Liver (tissue), 3 donors: ENCODE results near the gene RAMP3.

Experiments used
- EGR1 ChIP-seq, 2 donors: IDR thresholded peaks; 2 replicates each; pipeline ENCODE4 v1.6.1; 2016 to 2018; ENCODE audit warnings: antibody characterized with exemption in 2 of 2, low read depth in 2 of 2
- FOXA1 ChIP-seq: IDR thresholded peaks from 2 replicates; pipeline ENCODE4 v1.6.1; 2016; ENCODE audit warnings: antibody characterized with exemption
- HNF4G ChIP-seq: IDR thresholded peaks from 2 replicates; pipeline ENCODE4 v1.6.1; 2016; ENCODE audit warnings: antibody characterized with exemption
- JUND ChIP-seq, 2 donors: IDR thresholded peaks; 2 replicates each; pipeline ENCODE4 v1.6.1; 2016; ENCODE audit warnings: antibody characterized with exemption in 2 of 2
- RAD21 ChIP-seq, 2 donors: IDR thresholded peaks; 2 replicates each; pipeline ENCODE4 v1.6.1; 2016; ENCODE audit warnings: antibody characterized with exemption in 2 of 2, mild to moderate bottlenecking in 2 of 2
- RXRA ChIP-seq, 2 donors: IDR thresholded peaks; 2 replicates each; pipeline ENCODE4 v1.6.1; 2017 to 2018; ENCODE audit warnings: antibody characterized with exemption in 2 of 2, mild to moderate bottlenecking in 1 of 2
- SP1 ChIP-seq: IDR thresholded peaks from 2 replicates; pipeline ENCODE4 v1.6.1; 2018; ENCODE audit warnings: antibody characterized with exemption, mild to moderate bottlenecking
- TAF1 ChIP-seq: conservative IDR thresholded peaks from 2 replicates; pipeline ENCODE4 v1.6.1; 2016; ENCODE audit warnings: antibody characterized with exemption, mild to moderate bottlenecking
- YY1 ChIP-seq: IDR thresholded peaks from 2 replicates; pipeline ENCODE4 v1.6.1; 2016; ENCODE audit warnings: antibody characterized with exemption, mild to moderate bottlenecking
- TF ChIP-seq, protein P1 (sequence below): fragments of 150-350 bp; IDR thresholded peaks from 2 replicates; pipeline ENCODE4 v1.5.1; 2017; ENCODE audit warnings: improper control_type of control experiment, low read depth, low read length; ENCODE audit not compliant: missing input control
- TF ChIP-seq, protein P2 (sequence below): IDR thresholded peaks from 2 replicates; pipeline ENCODE4 v1.6.1; 2016; ENCODE audit warnings: antibody characterized with exemption
- TF ChIP-seq, protein P3 (sequence below): IDR thresholded peaks from 2 replicates; pipeline ENCODE4 v1.6.1; 2016; ENCODE audit warnings: antibody characterized with exemption
- TF ChIP-seq, protein P4 (sequence below): IDR thresholded peaks from 2 replicates; pipeline ENCODE4 v1.6.1; 2016; ENCODE audit warnings: antibody characterized with exemption, mild to moderate bottlenecking
- TF ChIP-seq, protein P5 (sequence below): IDR thresholded peaks from 2 replicates; pipeline ENCODE4 v1.6.1; 2016; ENCODE audit warnings: antibody characterized with exemption
- donor health status: healthy.
- donor health status: healthy.

DNA sequence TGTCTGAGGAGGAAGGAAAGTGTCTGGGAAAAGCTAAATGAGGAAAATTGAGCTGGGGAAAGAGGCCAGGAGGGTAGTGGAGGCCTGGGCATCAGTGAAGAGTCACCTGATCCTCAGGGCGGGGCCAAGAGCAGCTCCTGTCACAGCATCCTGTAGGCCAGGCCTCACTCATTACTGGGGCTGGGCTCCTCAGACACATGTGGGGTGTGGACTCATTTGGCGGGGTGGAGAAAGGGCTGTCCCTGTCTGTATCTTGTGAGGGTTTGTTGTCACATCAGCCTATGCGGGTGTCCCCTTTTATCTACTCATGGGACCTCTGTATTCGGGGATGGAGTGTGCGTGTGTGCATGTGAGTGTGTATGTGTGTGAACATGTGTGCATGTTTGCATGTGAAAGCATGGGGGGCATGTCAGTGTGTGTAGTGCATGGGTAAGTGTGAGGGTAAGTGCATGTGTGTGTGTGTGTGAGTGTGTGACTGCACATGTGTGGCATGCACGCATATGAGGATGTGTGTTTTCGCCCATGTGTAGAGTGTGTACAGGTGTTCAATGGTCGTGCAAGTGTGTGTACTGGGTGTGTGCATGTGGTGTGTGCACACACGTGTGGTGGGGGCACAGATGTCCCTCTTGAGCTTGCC lies 67.8 kb downstream of the RAMP3 start:
- TF ChIP-seq, protein P1, sequence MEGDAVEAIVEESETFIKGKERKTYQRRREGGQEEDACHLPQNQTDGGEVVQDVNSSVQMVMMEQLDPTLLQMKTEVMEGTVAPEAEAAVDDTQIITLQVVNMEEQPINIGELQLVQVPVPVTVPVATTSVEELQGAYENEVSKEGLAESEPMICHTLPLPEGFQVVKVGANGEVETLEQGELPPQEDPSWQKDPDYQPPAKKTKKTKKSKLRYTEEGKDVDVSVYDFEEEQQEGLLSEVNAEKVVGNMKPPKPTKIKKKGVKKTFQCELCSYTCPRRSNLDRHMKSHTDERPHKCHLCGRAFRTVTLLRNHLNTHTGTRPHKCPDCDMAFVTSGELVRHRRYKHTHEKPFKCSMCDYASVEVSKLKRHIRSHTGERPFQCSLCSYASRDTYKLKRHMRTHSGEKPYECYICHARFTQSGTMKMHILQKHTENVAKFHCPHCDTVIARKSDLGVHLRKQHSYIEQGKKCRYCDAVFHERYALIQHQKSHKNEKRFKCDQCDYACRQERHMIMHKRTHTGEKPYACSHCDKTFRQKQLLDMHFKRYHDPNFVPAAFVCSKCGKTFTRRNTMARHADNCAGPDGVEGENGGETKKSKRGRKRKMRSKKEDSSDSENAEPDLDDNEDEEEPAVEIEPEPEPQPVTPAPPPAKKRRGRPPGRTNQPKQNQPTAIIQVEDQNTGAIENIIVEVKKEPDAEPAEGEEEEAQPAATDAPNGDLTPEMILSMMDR = no peak
- no peak for TF ChIP-seq RAD21 (IDR thresholded peaks at IDR 0.05)
- TF ChIP-seq, protein P2, sequence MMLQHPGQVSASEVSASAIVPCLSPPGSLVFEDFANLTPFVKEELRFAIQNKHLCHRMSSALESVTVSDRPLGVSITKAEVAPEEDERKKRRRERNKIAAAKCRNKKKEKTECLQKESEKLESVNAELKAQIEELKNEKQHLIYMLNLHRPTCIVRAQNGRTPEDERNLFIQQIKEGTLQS = no peak
- TF ChIP-seq, protein P3, sequence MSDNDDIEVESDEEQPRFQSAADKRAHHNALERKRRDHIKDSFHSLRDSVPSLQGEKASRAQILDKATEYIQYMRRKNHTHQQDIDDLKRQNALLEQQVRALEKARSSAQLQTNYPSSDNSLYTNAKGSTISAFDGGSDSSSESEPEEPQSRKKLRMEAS = no peak
- TF ChIP-seq JUND (IDR thresholded peaks at IDR 0.05) = no peak
- TF ChIP-seq EGR1 (IDR thresholded peaks at IDR 0.05; ENCODE audit: low read depth in 2 of 2) = no peak
- no peak for TF ChIP-seq RXRA (IDR thresholded peaks at IDR 0.05)
- TF ChIP-seq, protein P4, sequence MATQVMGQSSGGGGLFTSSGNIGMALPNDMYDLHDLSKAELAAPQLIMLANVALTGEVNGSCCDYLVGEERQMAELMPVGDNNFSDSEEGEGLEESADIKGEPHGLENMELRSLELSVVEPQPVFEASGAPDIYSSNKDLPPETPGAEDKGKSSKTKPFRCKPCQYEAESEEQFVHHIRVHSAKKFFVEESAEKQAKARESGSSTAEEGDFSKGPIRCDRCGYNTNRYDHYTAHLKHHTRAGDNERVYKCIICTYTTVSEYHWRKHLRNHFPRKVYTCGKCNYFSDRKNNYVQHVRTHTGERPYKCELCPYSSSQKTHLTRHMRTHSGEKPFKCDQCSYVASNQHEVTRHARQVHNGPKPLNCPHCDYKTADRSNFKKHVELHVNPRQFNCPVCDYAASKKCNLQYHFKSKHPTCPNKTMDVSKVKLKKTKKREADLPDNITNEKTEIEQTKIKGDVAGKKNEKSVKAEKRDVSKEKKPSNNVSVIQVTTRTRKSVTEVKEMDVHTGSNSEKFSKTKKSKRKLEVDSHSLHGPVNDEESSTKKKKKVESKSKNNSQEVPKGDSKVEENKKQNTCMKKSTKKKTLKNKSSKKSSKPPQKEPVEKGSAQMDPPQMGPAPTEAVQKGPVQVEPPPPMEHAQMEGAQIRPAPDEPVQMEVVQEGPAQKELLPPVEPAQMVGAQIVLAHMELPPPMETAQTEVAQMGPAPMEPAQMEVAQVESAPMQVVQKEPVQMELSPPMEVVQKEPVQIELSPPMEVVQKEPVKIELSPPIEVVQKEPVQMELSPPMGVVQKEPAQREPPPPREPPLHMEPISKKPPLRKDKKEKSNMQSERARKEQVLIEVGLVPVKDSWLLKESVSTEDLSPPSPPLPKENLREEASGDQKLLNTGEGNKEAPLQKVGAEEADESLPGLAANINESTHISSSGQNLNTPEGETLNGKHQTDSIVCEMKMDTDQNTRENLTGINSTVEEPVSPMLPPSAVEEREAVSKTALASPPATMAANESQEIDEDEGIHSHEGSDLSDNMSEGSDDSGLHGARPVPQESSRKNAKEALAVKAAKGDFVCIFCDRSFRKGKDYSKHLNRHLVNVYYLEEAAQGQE = no peak
- no peak for TF ChIP-seq SP1
- TF ChIP-seq, protein P5, sequence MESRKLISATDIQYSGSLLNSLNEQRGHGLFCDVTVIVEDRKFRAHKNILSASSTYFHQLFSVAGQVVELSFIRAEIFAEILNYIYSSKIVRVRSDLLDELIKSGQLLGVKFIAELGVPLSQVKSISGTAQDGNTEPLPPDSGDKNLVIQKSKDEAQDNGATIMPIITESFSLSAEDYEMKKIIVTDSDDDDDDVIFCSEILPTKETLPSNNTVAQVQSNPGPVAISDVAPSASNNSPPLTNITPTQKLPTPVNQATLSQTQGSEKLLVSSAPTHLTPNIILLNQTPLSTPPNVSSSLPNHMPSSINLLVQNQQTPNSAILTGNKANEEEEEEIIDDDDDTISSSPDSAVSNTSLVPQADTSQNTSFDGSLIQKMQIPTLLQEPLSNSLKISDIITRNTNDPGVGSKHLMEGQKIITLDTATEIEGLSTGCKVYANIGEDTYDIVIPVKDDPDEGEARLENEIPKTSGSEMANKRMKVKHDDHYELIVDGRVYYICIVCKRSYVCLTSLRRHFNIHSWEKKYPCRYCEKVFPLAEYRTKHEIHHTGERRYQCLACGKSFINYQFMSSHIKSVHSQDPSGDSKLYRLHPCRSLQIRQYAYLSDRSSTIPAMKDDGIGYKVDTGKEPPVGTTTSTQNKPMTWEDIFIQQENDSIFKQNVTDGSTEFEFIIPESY = no peak
- no peak for TF ChIP-seq YY1
- TF ChIP-seq TAF1 = no peak
- TF ChIP-seq HNF4G = no peak
- TF ChIP-seq FOXA1 = no peak
